Thoracic aorta (tissue), 2 donors: ENCODE data around the gene LNP1. TPM values are rescaled to one million over a fixed set of nuclear protein-coding genes. Genes with fewer than 3 reads are reported as not detected.
"Not testable (repeated sequence)": the region's sequence is repeated elsewhere in the genome, so short reads cannot be mapped to it uniquely, and the experiment has no call there.

Experiments used
- ATAC-seq: fragments of 150-250 bp; one replicate; pipeline ENCODE4 v1.8.0; 2017; ENCODE audit warnings: low read depth; ENCODE audit not compliant: insufficient number of reproducible peaks, low FRiP score
- DNase-seq: peaks from one replicate; pipeline ENCODE4 v3.0.0-alpha.2; 2020; ENCODE audit warnings: low spot score
- H3K27ac ChIP-seq, 2 donors: fragments of 200-600 bp; sonication (generic); 1 replicate in 1 of 2; 2 replicates in 1 of 2; pipeline ENCODE4 v1.5.1; 2016; ENCODE audit warnings: mild to moderate bottlenecking in 2 of 2, moderate library complexity in 2 of 2
- H3K27me3 ChIP-seq: fragments of 200-600 bp; sonication (generic); replicated peaks from 2 replicates; pipeline ENCODE4 v1.6.0; 2016; ENCODE audit warnings: mild to moderate bottlenecking; ENCODE audit not compliant: insufficient read depth
- H3K36me3 ChIP-seq: fragments of 200-600 bp; sonication (generic); one replicate; pipeline ENCODE4 v1.5.1; 2016
- H3K4me1 ChIP-seq, 2 donors: fragments of 200-600 bp; sonication (generic); 1 replicate in 1 of 2; 2 replicates in 1 of 2; pipeline versions ENCODE4 v1.5.1 to v1.6.0; 2016; ENCODE audit warnings: low read depth in 2 of 2, mild to moderate bottlenecking in 1 of 2; ENCODE audit not compliant: control insufficient read depth in 1 of 2
- H3K4me3 ChIP-seq: fragments of 200-600 bp; sonication (generic); 2 replicates; pipeline ENCODE4 v1.5.1; 2016; ENCODE audit warnings: mild to moderate bottlenecking
- H3K9me3 ChIP-seq: fragments of 200-600 bp; sonication (generic); 2 replicates; pipeline ENCODE4 v1.5.1; 2016
- CTCF ChIP-seq: fragments of 200-600 bp; sonication (generic); IDR thresholded peaks from one replicate; pipeline ENCODE4 v1.5.1; 2019; ENCODE audit warnings: antibody characterized with exemption
- total RNA-seq, 2 donors: library from RNA; depleted of rRNA; stranded (reverse); fragments of >200 nt; gene quantifications; one replicate each; pipeline versions ENCODE4 v1.1.0 to v1.2.3, GENCODE V29; 2016

The LNP1 gene
- total RNA-seq, 2 donors from 2014 or later: 3.0 to 11.4 TPM

- DNase-seq (no peak), ATAC-seq (no peak)
- Histone ChIP-seq H3K36me3 (no peaks in the 10 kb centered on the region), H3K9me3 (no peaks in the 10 kb centered on the region), H3K4me3 (no peak overlapping the region), H3K27me3 (no peaks in the 10 kb centered on the region), H3K27ac (no peak overlapping the region), H3K4me1 (no peaks in the 10 kb centered on the region)
- TF ChIP-seq CTCF: no peak
These were observed 42.4 kb downstream of the LNP1 start for GRCh38 chr3:100443690-100444089.

DNA sequence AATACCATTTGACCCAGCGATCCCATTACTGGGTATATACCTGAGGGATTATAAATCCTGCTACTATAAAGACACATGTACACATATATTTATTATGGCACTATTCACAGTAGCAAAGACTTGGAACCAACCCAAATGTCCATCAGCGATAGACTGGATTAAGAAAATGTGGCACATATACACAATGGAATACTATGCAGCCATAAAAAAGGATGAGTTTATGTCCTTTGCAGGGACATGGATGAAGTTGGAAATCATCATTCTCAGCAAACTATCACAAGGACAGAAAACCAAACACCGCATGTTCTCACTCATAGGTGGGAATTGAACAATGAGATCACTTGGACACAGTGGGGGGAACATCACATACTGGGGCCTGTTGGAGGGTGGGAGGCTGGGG, 45.7 kb downstream of the LNP1 start:
- not testable (repeated sequence) for H3K4me1 ChIP-seq, ATAC-seq, H3K9me3 ChIP-seq, H3K27ac ChIP-seq, DNase-seq, H3K27me3 ChIP-seq, H3K36me3 ChIP-seq, H3K4me3 ChIP-seq

DNA sequence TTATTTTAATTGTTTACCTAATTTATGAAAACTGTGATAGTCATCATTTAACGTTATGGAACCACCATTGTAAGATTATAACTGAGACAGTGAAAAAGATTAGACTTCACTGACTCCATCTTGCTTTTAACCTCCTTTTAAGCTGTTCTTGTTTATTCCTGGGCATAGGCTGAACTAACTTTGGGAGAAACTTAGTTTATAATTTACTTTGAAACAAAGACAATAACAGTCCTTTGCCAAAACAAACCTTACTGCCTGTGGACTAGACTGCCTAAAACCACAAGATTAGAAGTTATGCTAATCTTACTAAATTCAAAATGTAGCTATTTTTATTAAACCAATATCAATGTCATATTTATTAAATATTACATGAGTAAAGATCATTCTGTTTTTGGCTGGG, 46.7 kb downstream of the LNP1 start:
- Histone ChIP-seq H3K27ac (no peak overlapping the region), H3K9me3 (no peaks in the 10 kb centered on the region), H3K4me3 (no peak overlapping the region), H3K27me3 (no peaks in the 10 kb centered on the region), H3K36me3 (no peaks in the 10 kb centered on the region), H3K4me1 (no peaks in the 10 kb centered on the region)
- no peak for TF ChIP-seq CTCF
- ATAC-seq (no peak), DNase-seq (no peak)

DNA sequence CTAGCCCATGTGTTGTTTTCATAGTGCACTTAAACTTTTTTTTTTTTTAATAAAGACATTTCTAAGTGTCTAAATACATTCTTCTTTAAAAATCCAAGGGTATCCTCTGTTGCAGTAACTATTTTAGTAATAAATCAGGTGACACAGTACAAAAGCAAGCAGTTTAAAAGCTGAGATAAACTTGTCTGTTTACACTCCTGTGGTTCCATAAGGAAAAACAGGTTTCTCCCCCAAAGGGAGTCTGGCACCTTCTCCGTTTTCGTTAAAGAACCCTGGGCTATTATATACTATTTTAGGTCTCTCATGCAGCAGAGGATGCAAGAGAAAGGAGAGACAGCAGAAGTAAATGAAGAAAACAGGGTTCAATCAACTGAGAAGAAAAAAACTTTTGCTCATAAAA, 47.9 kb downstream of the LNP1 start:
- no peak for ATAC-seq
- no peak overlapping the region for H3K27ac ChIP-seq
- H3K4me3 ChIP-seq: no peak overlapping the region
- H3K4me1 ChIP-seq: no peaks in the 10 kb centered on the region
- H3K36me3 ChIP-seq: no peaks in the 10 kb centered on the region
- TF ChIP-seq CTCF: no peak
- DNase-seq: no peak
- H3K27me3 ChIP-seq: no peaks in the 10 kb centered on the region
- no peaks in the 10 kb centered on the region for H3K9me3 ChIP-seq

DNA sequence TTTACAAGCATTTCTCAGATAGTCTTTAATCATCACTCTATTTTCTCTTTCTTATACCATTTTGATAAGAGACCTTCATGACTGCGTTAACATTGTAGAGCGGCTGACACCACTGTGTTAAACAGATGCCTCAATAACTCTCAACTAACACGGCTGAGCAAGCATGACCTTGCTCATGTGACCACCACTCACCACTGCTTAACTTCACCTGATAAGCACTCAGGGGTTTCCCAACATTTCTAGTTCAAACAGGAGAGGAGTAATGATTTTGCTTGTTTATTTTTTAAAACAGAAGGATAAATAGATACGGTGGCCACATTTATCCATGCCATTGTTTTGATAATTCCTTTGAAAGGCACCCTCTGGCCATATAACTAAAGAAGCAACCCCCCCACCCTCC, 53.3 kb downstream of the LNP1 start:
- H3K4me1 ChIP-seq: no peaks in the 10 kb centered on the region
- ATAC-seq: no peak
- H3K27ac ChIP-seq: no peak overlapping the region
- no peak for TF ChIP-seq CTCF
- no peak for DNase-seq
- H3K36me3 ChIP-seq: no peaks in the 10 kb centered on the region
- H3K4me3 ChIP-seq: no peak overlapping the region
- H3K27me3 ChIP-seq: no peaks in the 10 kb centered on the region
- no peaks in the 10 kb centered on the region for H3K9me3 ChIP-seq

DNA sequence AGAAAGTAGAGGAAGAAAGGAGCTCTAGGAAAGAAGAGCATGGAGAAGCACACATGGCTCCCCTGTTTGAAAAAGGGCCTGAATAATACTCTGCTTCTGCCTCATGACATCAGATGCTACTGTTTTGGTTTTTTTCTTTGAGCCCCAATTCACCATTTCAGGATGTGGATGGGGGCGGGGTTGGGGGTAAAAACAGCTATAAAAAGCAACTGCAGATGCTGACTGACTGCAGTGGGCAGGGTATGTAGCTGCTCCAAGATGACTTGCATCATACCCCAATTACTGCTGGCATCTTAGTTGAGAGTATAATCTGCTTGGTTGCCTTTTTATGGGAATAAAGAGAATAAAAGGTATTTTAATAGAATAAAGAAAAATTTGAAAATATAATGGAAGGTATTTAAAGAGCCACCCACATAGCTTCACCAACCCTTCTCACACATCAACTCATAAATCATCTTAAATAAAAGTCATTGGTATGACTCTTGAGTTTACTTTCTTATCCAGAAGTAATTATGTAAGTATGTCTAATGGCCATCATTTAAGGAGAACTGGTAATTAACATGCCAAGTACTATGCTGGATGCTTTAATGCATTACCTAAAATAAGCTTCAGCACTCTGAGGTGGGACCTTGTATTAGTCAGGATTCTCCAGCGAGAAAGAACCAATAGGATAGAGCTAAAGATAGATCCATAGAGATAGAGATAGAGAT, 54.7 kb downstream of the LNP1 start:
- Histone ChIP-seq H3K27me3 (no peaks in the 10 kb centered on the region), H3K4me1 (no peaks in the 10 kb centered on the region), H3K36me3 (no peaks in the 10 kb centered on the region), H3K9me3 (no peaks in the 10 kb centered on the region), H3K27ac (no peak overlapping the region), H3K4me3 (no peak overlapping the region)
- no peak for ATAC-seq
- DNase-seq: no peak
- TF ChIP-seq CTCF: no peak
